PFSK-1 (cell line): Measurements from ENCODE around the gene DLG4.

Experiments used
- FOXP2 ChIP-seq: optimal IDR thresholded peaks from 2 replicates; pipeline ENCODE3; 2011; ENCODE audit warnings: borderline replicate concordance, control low read depth, inconsistent platforms; ENCODE audit not compliant: insufficient read depth; ENCODE audit errors: extremely low read length, extremely low read depth
- POLR2AphosphoS5 ChIP-seq: IDR thresholded peaks from 2 replicates; pipeline ENCODE4 v1.6.1; 2012; ENCODE audit warnings: low read depth, mild to moderate bottlenecking, control low read depth, low read length, moderate library complexity
- SIN3A ChIP-seq: IDR thresholded peaks from 2 replicates; pipeline ENCODE4 v1.6.1; 2012; ENCODE audit warnings: mild to moderate bottlenecking, low read length, moderate library complexity, borderline replicate concordance; ENCODE audit not compliant: insufficient read depth
- TAF1 ChIP-seq: IDR thresholded peaks from 2 replicates; pipeline ENCODE4 v1.6.1; 2012; ENCODE audit warnings: low read length, control low read depth, borderline replicate concordance; ENCODE audit not compliant: insufficient read depth
- TF ChIP-seq, protein P1 (sequence below), 2 experiments: IDR thresholded peaks; 2 replicates each; pipeline versions ENCODE4 v1.6.1 to v1.8.0; 2011 to 2012; ENCODE audit warnings: low read depth in 2 of 2, low read length in 2 of 2, control low read depth in 1 of 2, inconsistent platforms in 1 of 2, mild to moderate bottlenecking in 1 of 2, moderate library complexity in 1 of 2; ENCODE audit not compliant: insufficient read depth in 1 of 2

DNA sequence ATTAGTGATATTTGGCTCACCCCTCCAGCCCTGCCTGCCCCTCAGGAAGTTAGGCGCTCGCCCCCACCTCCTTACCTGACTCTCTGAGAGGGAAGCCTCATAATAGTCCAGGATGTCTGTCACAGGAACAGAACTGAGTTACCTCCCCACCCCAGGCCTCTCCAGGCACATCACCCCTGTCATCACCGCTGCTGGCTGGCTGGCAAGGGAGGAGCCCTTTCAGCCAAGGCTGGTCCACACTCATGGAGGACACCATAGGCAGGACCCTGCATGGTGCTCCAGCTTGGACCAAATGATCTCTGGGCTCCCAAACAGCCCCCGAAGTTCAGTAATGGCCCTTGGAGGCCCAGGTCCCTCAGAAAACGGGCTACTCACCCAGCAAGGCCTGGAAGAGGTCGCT is 1.5 kb downstream of the DLG4 start:
- TF ChIP-seq TAF1 (no peak), POLR2AphosphoS5 (no peak), SIN3A (no peak), FOXP2 (no peak)
- TF ChIP-seq, protein P1, sequence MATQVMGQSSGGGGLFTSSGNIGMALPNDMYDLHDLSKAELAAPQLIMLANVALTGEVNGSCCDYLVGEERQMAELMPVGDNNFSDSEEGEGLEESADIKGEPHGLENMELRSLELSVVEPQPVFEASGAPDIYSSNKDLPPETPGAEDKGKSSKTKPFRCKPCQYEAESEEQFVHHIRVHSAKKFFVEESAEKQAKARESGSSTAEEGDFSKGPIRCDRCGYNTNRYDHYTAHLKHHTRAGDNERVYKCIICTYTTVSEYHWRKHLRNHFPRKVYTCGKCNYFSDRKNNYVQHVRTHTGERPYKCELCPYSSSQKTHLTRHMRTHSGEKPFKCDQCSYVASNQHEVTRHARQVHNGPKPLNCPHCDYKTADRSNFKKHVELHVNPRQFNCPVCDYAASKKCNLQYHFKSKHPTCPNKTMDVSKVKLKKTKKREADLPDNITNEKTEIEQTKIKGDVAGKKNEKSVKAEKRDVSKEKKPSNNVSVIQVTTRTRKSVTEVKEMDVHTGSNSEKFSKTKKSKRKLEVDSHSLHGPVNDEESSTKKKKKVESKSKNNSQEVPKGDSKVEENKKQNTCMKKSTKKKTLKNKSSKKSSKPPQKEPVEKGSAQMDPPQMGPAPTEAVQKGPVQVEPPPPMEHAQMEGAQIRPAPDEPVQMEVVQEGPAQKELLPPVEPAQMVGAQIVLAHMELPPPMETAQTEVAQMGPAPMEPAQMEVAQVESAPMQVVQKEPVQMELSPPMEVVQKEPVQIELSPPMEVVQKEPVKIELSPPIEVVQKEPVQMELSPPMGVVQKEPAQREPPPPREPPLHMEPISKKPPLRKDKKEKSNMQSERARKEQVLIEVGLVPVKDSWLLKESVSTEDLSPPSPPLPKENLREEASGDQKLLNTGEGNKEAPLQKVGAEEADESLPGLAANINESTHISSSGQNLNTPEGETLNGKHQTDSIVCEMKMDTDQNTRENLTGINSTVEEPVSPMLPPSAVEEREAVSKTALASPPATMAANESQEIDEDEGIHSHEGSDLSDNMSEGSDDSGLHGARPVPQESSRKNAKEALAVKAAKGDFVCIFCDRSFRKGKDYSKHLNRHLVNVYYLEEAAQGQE (IDR thresholded peaks at IDR 0.05; ENCODE audit: insufficient read depth in 1 of 2, low read depth in 2 of 2, low read length in 2 of 2) = no peak
